ENCODE data around the gene INTS6.

GRCh38 chr13:51412431-51412830 lies 40.4 kb downstream of the INTS6 start:
- TF ChIP-seq MAZ (IDR thresholded peaks at IDR 0.05; ENCODE audit: borderline replicate concordance, low read depth, low read length): no peak
- no peak for TF ChIP-seq POLR2A (IDR thresholded peaks at IDR 0.05; ENCODE audit: low read depth, low read length)
- TF ChIP-seq RFX5 (IDR thresholded peaks at IDR 0.05; ENCODE audit: low read depth, low read length): no peak
- no peak for TF ChIP-seq RAD21 (IDR thresholded peaks at IDR 0.05; ENCODE audit: low read length)
